ENCODE data around the gene A4GALT.

A4GALT gene

GRCh38 chr22:42720263-42721044, at the start of gene A4GALT:
Gene A4GALT, minus strand, starts transcription at chr22:42720870. Its CDS starts 26,919 bp downstream, at chr22:42693951.
- peak within 1 kb of the TSS; percentile 3 for H3K27ac ChIP-seq (ENCODE audit: poor library complexity, severe bottlenecking)
- no peak for DNase-seq (ENCODE audit: low spot score)
- peaks cover 7% of the 10 kb centered on the region for H3K4me1 ChIP-seq (ENCODE audit: insufficient read depth, poor library complexity, severe bottlenecking)
- TF ChIP-seq CTCF (IDR thresholded peaks at IDR 0.05; ENCODE audit: poor library complexity, severe bottlenecking), result no peak
- peak within 1 kb of the TSS; percentile 99 for H3K4me3 ChIP-seq (ENCODE audit: severe bottlenecking)
- H3K36me3 ChIP-seq (ENCODE audit: low read depth), result peaks cover 11% of the 10 kb centered on the region; the same call in 1 of the 2 replicates
- H3K27me3 ChIP-seq (ENCODE audit: insufficient read depth, poor library complexity, severe bottlenecking), result no peaks in the 10 kb centered on the region
- ATAC-seq (ENCODE audit: low read depth), result peak; percentile 41
- no peaks in the 10 kb centered on the region for H3K9me3 ChIP-seq (ENCODE audit: severe bottlenecking)

- Histone ChIP-seq H3K27ac (ENCODE audit: poor library complexity, severe bottlenecking) (no peak overlapping the region), H3K4me1 (ENCODE audit: insufficient read depth, poor library complexity, severe bottlenecking) (peaks cover 8% of the 10 kb centered on the region), H3K9me3 (ENCODE audit: severe bottlenecking) (no peaks in the 10 kb centered on the region), H3K4me3 (ENCODE audit: severe bottlenecking) (no peak overlapping the region), H3K27me3 (ENCODE audit: insufficient read depth, poor library complexity, severe bottlenecking) (no peaks in the 10 kb centered on the region), H3K36me3 (ENCODE audit: low read depth) (no peaks in the 10 kb centered on the region)
- DNase-seq (ENCODE audit: low spot score) (no peak), ATAC-seq (ENCODE audit: low read depth) (no peak)
- TF ChIP-seq CTCF (IDR thresholded peaks at IDR 0.05; ENCODE audit: poor library complexity, severe bottlenecking), result no peak
These were observed 49.7 kb upstream of the A4GALT start for GRCh38 chr22:42770448-42770726.

GRCh38 chr22:42769574-42770447, 49.1 kb upstream of the A4GALT start:
- TF ChIP-seq CTCF (IDR thresholded peaks at IDR 0.05; ENCODE audit: poor library complexity, severe bottlenecking), result no peak
- H3K4me3 ChIP-seq (ENCODE audit: severe bottlenecking), result no peak overlapping the region
- peak; percentile 35; the same call in 2 of the 3 replicates for ATAC-seq (ENCODE audit: low read depth)
- peaks cover 8% of the 10 kb centered on the region for H3K4me1 ChIP-seq (ENCODE audit: insufficient read depth, poor library complexity, severe bottlenecking)
- H3K27ac ChIP-seq (ENCODE audit: poor library complexity, severe bottlenecking), result no peak overlapping the region
- no peaks in the 10 kb centered on the region for H3K9me3 ChIP-seq (ENCODE audit: severe bottlenecking)
- H3K27me3 ChIP-seq (ENCODE audit: insufficient read depth, poor library complexity, severe bottlenecking), result no peaks in the 10 kb centered on the region
- H3K36me3 ChIP-seq (ENCODE audit: low read depth), result no peaks in the 10 kb centered on the region
- no peak for DNase-seq (ENCODE audit: low spot score)

GRCh38 chr22:42769238-42769573, 48.5 kb upstream of the A4GALT start:
- ATAC-seq (ENCODE audit: low read depth) (no peak), DNase-seq (ENCODE audit: low spot score) (no peak)
- no peak for TF ChIP-seq CTCF (IDR thresholded peaks at IDR 0.05; ENCODE audit: poor library complexity, severe bottlenecking)
- Histone ChIP-seq H3K4me1 (ENCODE audit: insufficient read depth, poor library complexity, severe bottlenecking) (peaks cover 8% of the 10 kb centered on the region), H3K36me3 (ENCODE audit: low read depth) (no peaks in the 10 kb centered on the region), H3K27ac (ENCODE audit: poor library complexity, severe bottlenecking) (no peak overlapping the region), H3K27me3 (ENCODE audit: insufficient read depth, poor library complexity, severe bottlenecking) (no peaks in the 10 kb centered on the region), H3K4me3 (ENCODE audit: severe bottlenecking) (no peak overlapping the region), H3K9me3 (ENCODE audit: severe bottlenecking) (no peaks in the 10 kb centered on the region)
